Lower lobe of right lung (tissue), 2 donors: ENCODE results near the gene CDKAL1. TPM values are rescaled to one million over a fixed set of nuclear protein-coding genes. Genes with fewer than 3 reads are reported as not detected.

Experiments
- ATAC-seq, 2 donors: fragments of 200-7000 bp; cut with Tn5 transposase; one replicate each; pipeline ENCODE4 v1.9.1; 2020 to 2022; ENCODE audit warnings: mild to moderate bottlenecking in 2 of 2, moderate library complexity in 2 of 2
- DNase-seq: peaks from one replicate; pipeline ENCODE4 v3.0.0-alpha.2; 2020
- H3K27ac ChIP-seq: fragments of 200-600 bp; one replicate; pipeline ENCODE4 v1.8.0; 2022
- H3K27me3 ChIP-seq: fragments of 200-600 bp; one replicate; pipeline ENCODE4 v1.8.0; 2022; ENCODE audit warnings: low read depth
- H3K36me3 ChIP-seq: fragments of 200-600 bp; one replicate; pipeline ENCODE4 v1.8.0; 2022; ENCODE audit warnings: mild to moderate bottlenecking
- H3K4me1 ChIP-seq: fragments of 200-600 bp; one replicate; pipeline ENCODE4 v1.8.0; 2022
- H3K4me3 ChIP-seq: fragments of 200-600 bp; one replicate; pipeline ENCODE4 v1.8.0; 2022; ENCODE audit warnings: mild to moderate bottlenecking
- H3K9me3 ChIP-seq: fragments of 200-600 bp; one replicate; pipeline ENCODE4 v1.8.0; 2022
- intact Hi-C: fragments of 100-400 bp; cut with DNase I; formaldehyde crosslinking; loops from one replicate; pipeline ENCODE4 v1.11.0; 2022
- total RNA-seq: library from RNA; stranded (reverse); fragmentation: NEBNext Ultra II Directional; extraction: Animal tissue kit (Norgen Biotek cat#: 25700); gene quantifications from one replicate; pipeline ENCODE4 v1.2.1, GENCODE V29; 2021
- TF ChIP-seq, protein P1 (sequence below): fragments of 200-600 bp; IDR thresholded peaks from one replicate; pipeline ENCODE4 v1.8.0; 2022; ENCODE audit warnings: antibody characterized with exemption, mild to moderate bottlenecking
- donor health status: DM: no; HTN: yes; CAD: no; lungs with severe emphysema.

CDKAL1 gene
- total RNA-seq, 1 donor from 2014 or later, result 16.0 TPM

DNA sequence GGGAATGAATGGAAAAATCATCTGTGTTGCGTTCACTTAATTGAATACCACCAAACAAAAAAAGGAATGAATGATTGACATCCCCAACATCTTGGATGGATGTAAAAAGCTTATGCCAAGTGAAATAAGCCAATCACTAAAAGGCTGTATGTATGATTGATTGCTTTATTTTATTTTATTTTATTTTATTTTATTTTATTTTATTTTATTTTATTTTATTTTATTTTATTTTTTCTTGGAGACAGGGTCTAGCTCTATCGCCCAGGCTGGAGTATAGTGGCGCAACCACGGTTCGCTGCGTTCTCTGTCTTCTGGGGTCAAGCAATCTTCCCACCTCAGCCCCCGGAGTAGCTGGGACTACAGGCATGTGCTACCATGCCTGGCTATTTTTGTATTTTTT, 263.3 kb downstream of the CDKAL1 start:
- Histone ChIP-seq H3K9me3 (no peaks in the 10 kb centered on the region), H3K27ac (no peak overlapping the region), H3K36me3 (no peaks in the 10 kb centered on the region), H3K4me1 (no peaks in the 10 kb centered on the region), H3K4me3 (no peak overlapping the region), H3K27me3 (no peaks in the 10 kb centered on the region)
- TF ChIP-seq, protein P1, sequence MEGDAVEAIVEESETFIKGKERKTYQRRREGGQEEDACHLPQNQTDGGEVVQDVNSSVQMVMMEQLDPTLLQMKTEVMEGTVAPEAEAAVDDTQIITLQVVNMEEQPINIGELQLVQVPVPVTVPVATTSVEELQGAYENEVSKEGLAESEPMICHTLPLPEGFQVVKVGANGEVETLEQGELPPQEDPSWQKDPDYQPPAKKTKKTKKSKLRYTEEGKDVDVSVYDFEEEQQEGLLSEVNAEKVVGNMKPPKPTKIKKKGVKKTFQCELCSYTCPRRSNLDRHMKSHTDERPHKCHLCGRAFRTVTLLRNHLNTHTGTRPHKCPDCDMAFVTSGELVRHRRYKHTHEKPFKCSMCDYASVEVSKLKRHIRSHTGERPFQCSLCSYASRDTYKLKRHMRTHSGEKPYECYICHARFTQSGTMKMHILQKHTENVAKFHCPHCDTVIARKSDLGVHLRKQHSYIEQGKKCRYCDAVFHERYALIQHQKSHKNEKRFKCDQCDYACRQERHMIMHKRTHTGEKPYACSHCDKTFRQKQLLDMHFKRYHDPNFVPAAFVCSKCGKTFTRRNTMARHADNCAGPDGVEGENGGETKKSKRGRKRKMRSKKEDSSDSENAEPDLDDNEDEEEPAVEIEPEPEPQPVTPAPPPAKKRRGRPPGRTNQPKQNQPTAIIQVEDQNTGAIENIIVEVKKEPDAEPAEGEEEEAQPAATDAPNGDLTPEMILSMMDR, result no peak
- intact Hi-C loops, result no loop called here
- DNase-seq (no peak), ATAC-seq (no peak)

DNA sequence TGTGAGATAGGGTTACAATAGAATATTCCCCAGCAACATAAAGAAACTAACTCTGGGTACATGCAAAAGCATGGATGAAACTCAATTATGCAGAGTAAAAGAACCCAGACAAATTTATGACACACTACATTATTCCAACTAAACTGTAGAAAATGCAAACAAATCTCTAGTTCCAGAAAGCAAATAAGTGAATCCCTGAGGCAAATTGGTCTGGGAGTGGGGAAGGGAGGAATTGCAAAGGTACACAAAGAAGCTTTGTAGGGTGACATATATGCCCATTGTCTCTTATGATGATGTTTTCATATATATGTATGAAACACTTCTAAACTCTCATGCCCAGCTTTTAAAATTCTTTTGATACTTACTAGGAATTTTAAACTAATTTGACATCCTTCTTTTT, 266.0 kb downstream of the CDKAL1 start:
- DNase-seq, result no peak
- H3K4me3 ChIP-seq, result no peak overlapping the region
- H3K36me3 ChIP-seq, result no peaks in the 10 kb centered on the region
- TF ChIP-seq, protein P1, result no peak
- ATAC-seq, result no peak
- H3K4me1 ChIP-seq, result no peaks in the 10 kb centered on the region
- no peak overlapping the region for H3K27ac ChIP-seq
- H3K9me3 ChIP-seq, result no peaks in the 10 kb centered on the region
- no peaks in the 10 kb centered on the region for H3K27me3 ChIP-seq
- intact Hi-C loops, result no loop called here

DNA sequence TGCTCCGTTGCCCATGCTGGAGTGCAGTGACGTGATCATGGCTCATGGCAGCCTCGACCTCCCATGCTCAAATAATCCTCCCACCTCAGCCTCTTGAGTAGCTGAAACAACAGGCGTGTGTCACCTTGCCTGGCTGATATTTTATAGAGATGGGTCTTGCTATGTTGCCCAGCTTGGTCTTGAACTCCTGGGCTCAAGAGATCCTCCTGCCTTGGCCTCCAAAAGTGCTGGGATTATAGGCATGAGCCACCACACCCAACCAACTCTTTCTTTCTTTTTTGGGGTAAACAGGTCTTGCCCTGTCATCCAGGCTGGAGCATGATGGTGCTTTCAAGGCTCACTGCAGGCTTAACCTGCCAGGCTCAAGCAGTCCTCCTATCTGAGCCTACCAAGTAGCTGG, 266.4 kb downstream of the CDKAL1 start:
- no peak overlapping the region for H3K27ac ChIP-seq
- H3K4me3 ChIP-seq, result no peak overlapping the region
- DNase-seq (no peak), ATAC-seq (no peak)
- intact Hi-C loops, result no loop called here
- H3K36me3 ChIP-seq, result no peaks in the 10 kb centered on the region
- no peaks in the 10 kb centered on the region for H3K27me3 ChIP-seq
- TF ChIP-seq, protein P1, result no peak
- H3K9me3 ChIP-seq, result no peaks in the 10 kb centered on the region
- H3K4me1 ChIP-seq, result no peaks in the 10 kb centered on the region

DNA sequence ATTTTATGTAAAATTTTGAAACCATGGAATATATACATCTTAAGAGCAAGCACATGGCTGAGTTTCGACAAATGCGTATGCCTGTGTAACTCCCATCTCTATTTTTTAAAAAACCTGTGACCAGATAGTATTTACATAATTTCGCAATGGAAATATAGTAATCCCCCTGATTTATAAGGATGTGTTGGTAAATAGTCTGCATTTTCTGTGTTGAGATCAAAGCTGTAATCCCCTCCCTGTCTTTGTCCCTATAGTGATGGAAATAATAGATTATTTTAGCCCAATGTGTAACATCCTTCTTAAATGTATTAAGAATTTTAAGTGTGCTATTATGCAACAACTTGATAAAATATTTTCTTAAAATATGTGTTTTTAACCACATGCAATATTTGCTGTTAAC, 267.3 kb downstream of the CDKAL1 start:
- no peak for DNase-seq
- H3K4me1 ChIP-seq, result no peaks in the 10 kb centered on the region
- no peak overlapping the region for H3K4me3 ChIP-seq
- peaks cover 7% of the 10 kb centered on the region for H3K9me3 ChIP-seq
- no peaks in the 10 kb centered on the region for H3K36me3 ChIP-seq
- no peak for ATAC-seq
- H3K27ac ChIP-seq, result no peak overlapping the region
- intact Hi-C loops, result no loop called here
- H3K27me3 ChIP-seq, result no peaks in the 10 kb centered on the region
- TF ChIP-seq, protein P1, result no peak

DNA sequence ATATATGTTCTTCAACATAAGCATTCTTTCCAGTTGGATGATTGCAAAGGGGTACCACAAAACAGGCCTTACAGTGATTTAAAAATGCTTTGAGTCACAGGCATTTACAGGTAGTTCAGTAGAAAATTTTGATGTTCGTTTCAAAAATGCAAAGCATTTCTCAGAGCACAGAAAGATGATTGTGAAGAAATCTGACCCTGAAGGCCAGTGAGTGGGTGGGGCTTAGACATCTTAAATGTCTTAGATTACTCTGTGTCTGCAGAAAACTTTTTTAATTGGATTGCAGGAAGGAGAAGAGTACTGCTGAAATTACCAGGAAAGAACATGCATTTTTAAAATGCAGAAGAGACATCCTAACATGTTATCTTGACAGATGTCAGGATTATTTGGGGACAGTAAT, 268.3 kb downstream of the CDKAL1 start:
- DNase-seq (no peak), ATAC-seq (no peak)
- H3K4me3 ChIP-seq, result no peak overlapping the region
- H3K4me1 ChIP-seq, result no peaks in the 10 kb centered on the region
- peaks cover 11% of the 10 kb centered on the region for H3K9me3 ChIP-seq
- no peaks in the 10 kb centered on the region for H3K36me3 ChIP-seq
- H3K27ac ChIP-seq, result no peak overlapping the region
- H3K27me3 ChIP-seq, result no peaks in the 10 kb centered on the region
- intact Hi-C loops, result no loop called here
- TF ChIP-seq, protein P1, result no peak

DNA sequence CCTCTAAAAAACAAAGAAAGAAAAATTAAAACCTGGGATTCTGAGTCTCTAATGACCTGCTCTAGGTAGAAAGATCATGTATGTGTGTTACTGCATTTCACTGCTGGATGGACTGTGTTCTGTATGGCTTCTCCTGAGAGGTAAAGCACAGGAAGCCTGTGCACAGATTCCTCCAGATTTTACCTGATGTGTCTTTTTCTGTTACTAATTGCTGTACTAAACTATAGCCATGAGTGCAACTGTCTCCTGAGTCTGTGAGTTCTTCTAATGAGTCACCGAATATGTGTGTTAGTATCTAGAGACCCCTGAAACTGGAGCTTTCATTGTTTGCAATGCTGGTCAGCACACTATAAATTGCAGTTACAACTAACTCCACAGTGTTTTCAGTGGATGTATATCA, 270.8 kb downstream of the CDKAL1 start:
- TF ChIP-seq, protein P1, result no peak
- intact Hi-C loops, result no loop called here
- no peaks in the 10 kb centered on the region for H3K36me3 ChIP-seq
- no peaks in the 10 kb centered on the region for H3K27me3 ChIP-seq
- DNase-seq, result no peak
- no peak overlapping the region for H3K4me3 ChIP-seq
- no peak overlapping the region for H3K27ac ChIP-seq
- ATAC-seq, result no peak
- H3K9me3 ChIP-seq, result peaks cover 11% of the 10 kb centered on the region
- no peaks in the 10 kb centered on the region for H3K4me1 ChIP-seq
